OCI-LY3 (cell line): Measurements from ENCODE around the gene UNC13A.

Source experiments
- H2AFZ ChIP-seq: fragments of 200-600, 300-600 bp; shearing (Covaris generic); 2 replicates; pipeline ENCODE4 v1.6.0; 2014; ENCODE audit warnings: antibody characterized with exemption, low read depth, low read length
- H3K27ac ChIP-seq: fragments of 200-600, 300-600 bp; sonication (generic); 2 replicates; pipeline ENCODE4 v1.5.1; 2014; ENCODE audit warnings: mild to moderate bottlenecking, low read length, moderate library complexity, mixed read lengths
- H3K27me3 ChIP-seq: fragments of 200-600, 300-600 bp; sonication (generic); 2 replicates; pipeline ENCODE4 v1.6.1; 2014; ENCODE audit warnings: low read depth, low read length, mixed read lengths
- H3K36me3 ChIP-seq: fragments of 200-600, 300-600 bp; sonication (generic); replicated peaks from 2 replicates; pipeline ENCODE3; 2014; ENCODE audit warnings: low read depth, low read length, mixed read lengths
- H3K4me1 ChIP-seq: fragments of 300-600, 200-600 bp; sonication (generic); 2 replicates; pipeline ENCODE4 v1.6.1; 2014; ENCODE audit warnings: low read length, mixed read lengths
- H3K4me2 ChIP-seq: fragments of 200-600, 300-600 bp; sonication (generic); 2 replicates; pipeline ENCODE4 v1.6.1; 2014; ENCODE audit warnings: low read length, mixed read lengths
- H3K4me3 ChIP-seq: fragments of 300-600, 200-600 bp; sonication (generic); 2 replicates; pipeline ENCODE4 v1.5.1; 2014; ENCODE audit warnings: antibody characterized with exemption, mild to moderate bottlenecking, low read length, moderate library complexity
- H3K79me2 ChIP-seq: fragments of 300-600, 200-600 bp; shearing (Covaris generic); 2 replicates; pipeline ENCODE4 v1.6.1; 2014; ENCODE audit warnings: mild to moderate bottlenecking, low read length, mixed read lengths
- H3K9ac ChIP-seq: fragments of 300-600, 200-600 bp; shearing (Covaris generic); 2 replicates; pipeline ENCODE4 v1.6.0; 2014; ENCODE audit warnings: mild to moderate bottlenecking, low read length, moderate library complexity
- H3K9me3 ChIP-seq: fragments of 200-600, 300-600 bp; shearing (Covaris generic); 2 replicates; pipeline ENCODE4 v1.6.1; 2014; ENCODE audit warnings: low read length, mixed read lengths; ENCODE audit not compliant: insufficient read depth
- H4K20me1 ChIP-seq: fragments of 200-600, 300-600 bp; sonication (generic); 2 replicates; pipeline ENCODE4 v1.6.1; 2016; ENCODE audit warnings: low read length, mixed read lengths; ENCODE audit not compliant: insufficient read depth
- EZH2phosphoT487 ChIP-seq: fragments of 200-600 bp; shearing (Covaris generic); IDR thresholded peaks from 2 replicates; pipeline ENCODE4 v1.6.1; 2018; ENCODE audit warnings: antibody characterized with exemption, mixed run types, low read depth
- TF ChIP-seq, protein P1 (sequence below): fragments of 200-600, 300-600 bp; sonication (generic); IDR thresholded peaks from 2 replicates; pipeline ENCODE4 v1.5.1; 2014; ENCODE audit warnings: antibody characterized with exemption, low read length, low read depth

UNC13A gene

DNA sequence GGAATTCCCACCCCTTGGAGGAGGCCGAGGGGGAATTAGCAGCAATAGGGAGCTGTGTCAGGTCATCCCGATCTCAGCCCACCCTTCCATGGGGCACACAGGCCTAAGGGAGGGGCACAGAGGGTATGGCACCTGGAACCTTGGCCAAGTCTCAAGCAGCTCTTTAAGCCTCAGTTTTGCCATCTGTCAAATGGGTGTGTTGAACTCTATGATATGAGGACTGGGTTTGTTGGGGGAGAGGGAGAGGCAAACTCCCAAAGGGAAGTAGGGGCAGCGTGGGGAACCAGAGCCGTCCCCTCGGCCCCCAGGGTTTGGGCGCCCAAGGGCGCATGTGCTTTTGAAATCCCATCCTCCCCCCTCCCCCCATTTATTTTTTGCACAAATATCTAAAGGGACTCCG lies 83.0 kb downstream of the UNC13A start:
- Histone ChIP-seq H3K9me3 (no peaks in the 10 kb centered on the region), H2AFZ (no peak overlapping the region), H3K9ac (peak overlapping the region; percentile 52), H3K4me1 (peaks cover 14% of the 10 kb centered on the region), H3K79me2 (no peaks in the 10 kb centered on the region), H3K27ac (0 out of 2 replicates have a peak overlapping the region, but pooled peaks have one; percentile 77), H3K36me3 (no peaks in the 10 kb centered on the region), H4K20me1 (no peaks in the 10 kb centered on the region), H3K27me3 (peaks cover 35% of the 10 kb centered on the region), H3K4me2 (peak overlapping the region; percentile 71), H3K4me3 (peak overlapping the region; percentile 76)
- TF ChIP-seq, protein P1, sequence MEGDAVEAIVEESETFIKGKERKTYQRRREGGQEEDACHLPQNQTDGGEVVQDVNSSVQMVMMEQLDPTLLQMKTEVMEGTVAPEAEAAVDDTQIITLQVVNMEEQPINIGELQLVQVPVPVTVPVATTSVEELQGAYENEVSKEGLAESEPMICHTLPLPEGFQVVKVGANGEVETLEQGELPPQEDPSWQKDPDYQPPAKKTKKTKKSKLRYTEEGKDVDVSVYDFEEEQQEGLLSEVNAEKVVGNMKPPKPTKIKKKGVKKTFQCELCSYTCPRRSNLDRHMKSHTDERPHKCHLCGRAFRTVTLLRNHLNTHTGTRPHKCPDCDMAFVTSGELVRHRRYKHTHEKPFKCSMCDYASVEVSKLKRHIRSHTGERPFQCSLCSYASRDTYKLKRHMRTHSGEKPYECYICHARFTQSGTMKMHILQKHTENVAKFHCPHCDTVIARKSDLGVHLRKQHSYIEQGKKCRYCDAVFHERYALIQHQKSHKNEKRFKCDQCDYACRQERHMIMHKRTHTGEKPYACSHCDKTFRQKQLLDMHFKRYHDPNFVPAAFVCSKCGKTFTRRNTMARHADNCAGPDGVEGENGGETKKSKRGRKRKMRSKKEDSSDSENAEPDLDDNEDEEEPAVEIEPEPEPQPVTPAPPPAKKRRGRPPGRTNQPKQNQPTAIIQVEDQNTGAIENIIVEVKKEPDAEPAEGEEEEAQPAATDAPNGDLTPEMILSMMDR: no peak
- TF ChIP-seq EZH2phosphoT487: no peak

DNA sequence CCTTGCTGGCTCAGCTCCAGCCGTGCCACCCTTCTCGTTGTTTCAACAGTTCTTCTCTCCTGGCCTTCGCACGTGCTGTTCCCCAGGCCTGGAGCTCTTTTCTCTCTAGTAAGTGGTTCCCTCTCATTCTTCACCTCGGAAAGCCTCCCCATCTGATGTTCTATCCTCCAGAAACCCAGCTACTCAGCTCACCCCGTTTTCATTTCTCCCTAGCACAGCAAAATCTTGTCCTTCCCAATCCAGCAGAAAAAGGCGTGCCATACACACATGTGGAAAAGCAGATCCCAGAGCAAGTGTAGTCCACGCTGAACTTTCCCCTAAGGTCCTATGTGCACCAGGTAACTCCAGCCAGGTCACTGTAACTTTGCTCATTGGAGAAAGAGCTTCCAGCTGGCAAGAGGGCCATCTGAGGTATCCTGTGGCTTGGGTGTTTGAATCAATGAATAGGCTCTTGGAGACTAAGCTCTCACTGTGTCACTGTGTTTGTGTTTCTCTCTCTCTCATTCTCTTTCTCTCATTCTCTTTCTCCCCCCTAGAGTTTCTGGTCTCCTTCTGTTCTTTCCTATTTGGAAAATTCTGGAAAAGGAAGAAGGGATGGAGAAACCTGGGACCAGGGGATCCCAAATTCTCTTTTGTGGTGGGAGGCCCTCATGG lies 83.7 kb downstream of the UNC13A start:
- Histone ChIP-seq H3K27me3 (peaks cover 38% of the 10 kb centered on the region), H2AFZ (no peak overlapping the region), H3K36me3 (no peaks in the 10 kb centered on the region), H4K20me1 (no peaks in the 10 kb centered on the region), H3K27ac (no peak overlapping the region), H3K79me2 (no peaks in the 10 kb centered on the region), H3K9ac (no peak overlapping the region), H3K9me3 (no peaks in the 10 kb centered on the region), H3K4me3 (no peak overlapping the region), H3K4me1 (peaks cover 14% of the 10 kb centered on the region), H3K4me2 (no peak overlapping the region)
- TF ChIP-seq, protein P1: no peak
- no peak for TF ChIP-seq EZH2phosphoT487

GRCh38 chr19:17602872-17603510 lies 85.2 kb downstream of the UNC13A start:
- Histone ChIP-seq H2AFZ (no peak overlapping the region), H3K9me3 (no peaks in the 10 kb centered on the region), H3K9ac (no peak overlapping the region), H3K4me2 (no peak overlapping the region), H3K4me1 (peaks cover 14% of the 10 kb centered on the region), H4K20me1 (no peaks in the 10 kb centered on the region), H3K27ac (no peak overlapping the region), H3K36me3 (no peaks in the 10 kb centered on the region), H3K4me3 (no peak overlapping the region), H3K27me3 (peaks cover 44% of the 10 kb centered on the region), H3K79me2 (no peaks in the 10 kb centered on the region)
- TF ChIP-seq, protein P1: no peak
- no peak for TF ChIP-seq EZH2phosphoT487

- Histone ChIP-seq H2AFZ (no peak overlapping the region; the same call in 1 of the 2 replicates), H3K9ac (no peak overlapping the region), H3K36me3 (no peaks in the 10 kb centered on the region), H3K9me3 (no peaks in the 10 kb centered on the region), H4K20me1 (no peaks in the 10 kb centered on the region), H3K27ac (no peak overlapping the region), H3K4me3 (peak overlapping the region; percentile 45; the same call in 1 of the 2 replicates), H3K4me2 (peak overlapping the region; percentile 64), H3K27me3 (peaks cover 44% of the 10 kb centered on the region), H3K4me1 (peaks cover 14% of the 10 kb centered on the region), H3K79me2 (no peaks in the 10 kb centered on the region)
- TF ChIP-seq, protein P1: no peak
Measured at GRCh38 chr19:17602217-17602616, 85.9 kb downstream of the UNC13A start.
